ENCODE measurements around the gene TAMM41.

DNA sequence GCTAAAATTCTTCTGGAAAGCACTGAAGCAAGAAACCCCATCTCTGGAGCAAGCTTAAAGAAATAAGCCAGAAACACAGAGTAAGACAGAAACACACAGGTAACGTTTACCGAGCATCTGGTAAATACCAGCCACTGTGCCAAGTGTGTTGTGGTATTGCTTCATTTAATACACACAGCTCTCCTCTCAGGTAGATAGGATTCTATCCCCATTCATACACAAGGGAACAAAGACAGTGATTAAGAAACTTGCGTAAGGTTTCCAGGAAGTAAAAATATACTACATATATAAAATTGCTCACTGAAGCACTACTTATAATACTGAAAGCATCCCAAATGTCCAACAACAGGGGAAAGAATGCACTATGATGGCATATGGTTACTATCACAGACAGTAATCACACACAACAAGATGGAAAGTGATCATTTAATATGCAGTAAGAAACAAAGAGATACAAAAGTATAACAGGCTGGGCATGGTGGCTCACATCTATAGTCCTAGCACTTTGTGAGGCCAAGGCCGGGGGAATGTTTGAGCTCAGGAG lies 27.5 kb downstream of the TAMM41 start:
- TF ChIP-seq CTCF (conservative IDR thresholded peaks at IDR 0.05; ENCODE audit: low read length) (no peak), EZH2phosphoT487 (IDR thresholded peaks at IDR 0.05; ENCODE audit: borderline replicate concordance) (no peak)

Data from Loucy (cell line).